Measurements from ENCODE around the gene S100A9. TPM values are rescaled to one million over a fixed set of nuclear protein-coding genes. Genes with fewer than 3 reads are reported as not detected.

Gene S100A9
- total RNA-seq, 1 experiment from 2014 or later, result 0.59 TPM

Other genes with a start within 250 kb of the S100A9 start
- gene SPRR2F, start 244.3 kb upstream of the S100A9 start, total RNA-seq (2021; ENCODE audit: unreplicated experiment), result not detected
- gene SPRR2G, start 207.0 kb upstream of the S100A9 start, total RNA-seq (2021; ENCODE audit: unreplicated experiment), result not detected
- not detected for gene LELP1, start 154.4 kb upstream of the S100A9 start, total RNA-seq (2021; ENCODE audit: unreplicated experiment)
- not detected for gene PRR9, start 140.3 kb upstream of the S100A9 start, total RNA-seq (2021; ENCODE audit: unreplicated experiment)
- gene LORICRIN, start 98.2 kb upstream of the S100A9 start, total RNA-seq (2021; ENCODE audit: unreplicated experiment), result not detected
- not detected for gene PGLYRP3, start 44.9 kb upstream of the S100A9 start, total RNA-seq (2021; ENCODE audit: unreplicated experiment)
- not detected for gene PGLYRP4, start 9.0 kb upstream of the S100A9 start, total RNA-seq (2021; ENCODE audit: unreplicated experiment)
- gene S100A12, start 17.8 kb downstream of the S100A9 start, total RNA-seq (2021; ENCODE audit: unreplicated experiment), result not detected
- gene S100A8, start 33.2 kb downstream of the S100A9 start, total RNA-seq (2021; ENCODE audit: unreplicated experiment), result 1.4 TPM
- not detected for gene S100A7A, start 58.7 kb downstream of the S100A9 start, total RNA-seq (2021; ENCODE audit: unreplicated experiment)
- not detected for gene S100A7, start 102.8 kb downstream of the S100A9 start, total RNA-seq (2021; ENCODE audit: unreplicated experiment)
- gene S100A6, start 178.1 kb downstream of the S100A9 start, total RNA-seq (2021; ENCODE audit: unreplicated experiment), result 1,633 TPM
- 6.0 TPM for gene S100A5, start 183.1 kb downstream of the S100A9 start, total RNA-seq (2021; ENCODE audit: unreplicated experiment)
- gene S100A4, start 188.0 kb downstream of the S100A9 start, total RNA-seq (2021; ENCODE audit: unreplicated experiment), result 384 TPM
- 4.2 TPM for gene S100A3, start 191.4 kb downstream of the S100A9 start, total RNA-seq (2021; ENCODE audit: unreplicated experiment)
- gene S100A2, start 208.0 kb downstream of the S100A9 start, total RNA-seq (2021; ENCODE audit: unreplicated experiment), result 24.8 TPM